IMR-90 (cell line): ENCODE results near the gene SDK1. TPM values are rescaled to one million over a fixed set of nuclear protein-coding genes. Genes with fewer than 3 reads are reported as not detected.

Experiments
- ATAC-seq: fragments of 200-7000 bp; cut with Tn5 transposase; 2 replicates; pipeline ENCODE4 v1.9.1; 2020; ENCODE audit warnings: low read depth, mild to moderate bottlenecking, moderate library complexity
- BruUV-seq: library from RNA; stranded (reverse); fragments of 400-500 nt; replicated peaks from 2 replicates; lab custom pipeline; 2021; lab: Mats Ljungman, UMichigan
- CTCF ChIA-PET: fragments of 300-600 bp; formaldehyde crosslinking; extraction: SDS; loops from one replicate; lab custom pipeline; 2021; ENCODE audit warnings: antibody characterized with exemption; lab: Yijun Ruan, JAX
- POLR2A ChIA-PET: fragments of 300-600 bp; sonication (Branson Sonifier 250); formaldehyde crosslinking; loops from one replicate; lab custom pipeline; 2022; ENCODE audit warnings: antibody characterized with exemption; ENCODE audit not compliant: unreplicated experiment; lab: Charles Lee
- DNase-seq: peaks from one replicate; pipeline ENCODE4 v3.0.0; 2013
- H2AFZ ChIP-seq: replicated peaks from 2 replicates; pipeline ENCODE3; 2013; ENCODE audit warnings: low read length, mild to moderate bottlenecking; ENCODE audit not compliant: poor library complexity
- H2AK5ac ChIP-seq: 2 replicates; pipeline ENCODE4 v1.6.1; 2013; ENCODE audit warnings: low read depth, low read length, inconsistent platforms
- H2AK9ac ChIP-seq: replicated peaks from 2 replicates; pipeline ENCODE3; 2013; ENCODE audit warnings: mild to moderate bottlenecking, low read depth, low read length, moderate library complexity; ENCODE audit not compliant: poor library complexity
- H2BK120ac ChIP-seq: 2 replicates; pipeline ENCODE4 v1.6.1; 2013; ENCODE audit warnings: low read depth, low read length, inconsistent platforms
- H2BK15ac ChIP-seq: 3 replicates; pipeline ENCODE4 v1.6.1; 2013; ENCODE audit warnings: low read depth, low read length, inconsistent platforms
- H2BK20ac ChIP-seq: 2 replicates; pipeline ENCODE4 v1.6.1; 2013; ENCODE audit warnings: low read depth, mild to moderate bottlenecking, inconsistent platforms, low read length, moderate library complexity
- H2BK5ac ChIP-seq: 2 replicates; pipeline ENCODE4 v1.6.1; 2013; ENCODE audit warnings: mild to moderate bottlenecking, low read depth, low read length, inconsistent platforms; ENCODE audit not compliant: poor library complexity, severe bottlenecking
- H3K14ac ChIP-seq: replicated peaks from 2 replicates; pipeline ENCODE4 v1.6.1; 2013; ENCODE audit warnings: low read depth, low read length, inconsistent platforms
- H3K18ac ChIP-seq: 2 replicates; pipeline ENCODE4 v1.6.1; 2013; ENCODE audit warnings: low read depth, low read length, control low read depth
- H3K23ac ChIP-seq: 2 replicates; pipeline ENCODE4 v1.6.1; 2013; ENCODE audit warnings: low read depth, low read length, inconsistent platforms
- H3K27ac ChIP-seq: 2 replicates; pipeline ENCODE4 v1.5.1; 2013; ENCODE audit warnings: mild to moderate bottlenecking, control low read depth, low read length; ENCODE audit not compliant: insufficient read depth
- H3K27me3 ChIP-seq: 2 replicates; pipeline ENCODE4 v1.6.1; 2013; ENCODE audit warnings: low read length; ENCODE audit not compliant: control insufficient read depth, insufficient read depth
- H3K36me3 ChIP-seq: 2 replicates; pipeline ENCODE4 v1.6.1; 2013; ENCODE audit warnings: low read length, mixed read lengths; ENCODE audit not compliant: control insufficient read depth, insufficient read depth
- H3K4ac ChIP-seq: 2 replicates; pipeline ENCODE4 v1.6.1; 2013; ENCODE audit warnings: low read depth, low read length, inconsistent platforms
- H3K4me1 ChIP-seq: 2 replicates; pipeline ENCODE4 v1.6.1; 2013; ENCODE audit warnings: low read length, mixed read lengths; ENCODE audit not compliant: control insufficient read depth, insufficient read depth
- H3K4me2 ChIP-seq: 2 replicates; pipeline ENCODE4 v1.6.1; 2013; ENCODE audit warnings: low read depth, mild to moderate bottlenecking, control low read depth, low read length, moderate library complexity
- H3K4me3 ChIP-seq: 2 replicates; pipeline ENCODE4 v1.5.1; 2013; ENCODE audit warnings: low read depth, mild to moderate bottlenecking, control low read depth, low read length, moderate library complexity; ENCODE audit not compliant: insufficient read depth
- H3K56ac ChIP-seq: 2 replicates; pipeline ENCODE4 v1.6.1; 2013; ENCODE audit warnings: low read length, inconsistent platforms; ENCODE audit not compliant: insufficient read depth; ENCODE audit errors: extremely low read depth
- H3K79me1 ChIP-seq, 2 experiments: 2 replicates each; pipeline ENCODE4 v1.6.1; 2013; ENCODE audit warnings: low read length in 2 of 2, inconsistent platforms in 1 of 2, low read depth in 1 of 2
- H3K9ac ChIP-seq: 2 replicates; pipeline ENCODE4 v1.6.1; 2013; ENCODE audit warnings: low read depth, low read length, control low read depth
- H3K9me1 ChIP-seq: 2 replicates; pipeline ENCODE4 v1.6.1; 2013; ENCODE audit warnings: low read length, inconsistent platforms; ENCODE audit not compliant: insufficient read depth
- H3K9me3 ChIP-seq: 2 replicates; pipeline ENCODE4 v1.6.1; 2013; ENCODE audit warnings: low read length; ENCODE audit not compliant: control insufficient read depth, insufficient read depth
- H4K20me1 ChIP-seq: 2 replicates; pipeline ENCODE4 v1.6.1; 2013; ENCODE audit warnings: low read length, inconsistent platforms; ENCODE audit not compliant: insufficient read depth
- H4K5ac ChIP-seq: 2 replicates; pipeline ENCODE4 v1.6.1; 2013; ENCODE audit warnings: mild to moderate bottlenecking, low read depth, low read length, control low read depth
- H4K8ac ChIP-seq, 2 experiments: 2 replicates each; pipeline ENCODE4 v1.6.1; 2013; ENCODE audit warnings: low read depth in 2 of 2, low read length in 2 of 2, control low read depth in 1 of 2, inconsistent platforms in 1 of 2
- H4K91ac ChIP-seq: 2 replicates; pipeline ENCODE4 v1.6.1; 2013; ENCODE audit warnings: low read depth, low read length, inconsistent platforms; ENCODE audit not compliant: insufficient read depth
- CEBPB ChIP-seq: IDR thresholded peaks from 2 replicates; pipeline ENCODE4 v1.6.1; 2012; ENCODE audit warnings: low read depth, low read length, improper control_type of control experiment
- ELK1 ChIP-seq: fragments of 150-350 bp; IDR thresholded peaks from 2 replicates; pipeline ENCODE4 v1.6.1; 2016; ENCODE audit warnings: low read depth, mild to moderate bottlenecking, low read length, moderate library complexity, borderline replicate concordance
- MAFK ChIP-seq: IDR thresholded peaks from 2 replicates; pipeline ENCODE4 v1.6.1; 2012; ENCODE audit warnings: low read depth, low read length, improper control_type of control experiment
- WGBS, 2 experiments: methylation state at CpG; one replicate each; pipeline versions ENCODE4 v1.1.5 to v1.1.7; 2013; ENCODE audit warnings: missing lambda C conversion rate in 2 of 2; ENCODE audit not compliant: insufficient read length in 1 of 2; ENCODE audit errors: extremely low coverage in 2 of 2; 5-methylcytosine and 5-hydroxymethylcytosine counted together
- dilution Hi-C: fragments of 300-500 bp; cut with HindIII; formaldehyde crosslinking; loops from one replicate; pipeline ENCODE4 v1.14.3; 2018; ENCODE audit warnings: low sequenced_read_pairs; ENCODE audit not compliant: unreplicated experiment
- in situ Hi-C: fragments of 300-500 bp; cut with MboI; formaldehyde crosslinking; loops from 3 replicates; pipeline ENCODE4 v1.14.3; 2019; ENCODE audit warnings: low sequenced_read_pairs, inconsistent platforms, mixed read lengths
- intact Hi-C: fragments of 100-400 bp; cut with micrococcal nuclease; formaldehyde crosslinking; loops from 2 replicates; pipeline ENCODE4 v1.10.0; 2022
- polyA plus RNA-seq, 3 experiments: library from polyadenylated mRNA; depleted of rRNA; stranded (reverse); fragments of >200 nt; gene quantifications; 2 replicates each; pipeline ENCODE4 v1.2.3, GENCODE V29; 2012; ENCODE audit warnings: low replicate concordance in 1 of 3
- total RNA-seq: library from RNA; depleted of rRNA; stranded (reverse); fragments of >200 nt; gene quantifications from 2 replicates; pipeline ENCODE4 v1.2.3, GENCODE V29; 2012

SDK1 gene
- total and polyA plus RNA-seq, 2 of the 4 experiments (the other 2 are of a cell fraction) = 1.5 to 1.6 TPM

GRCh38 chr7:3480197-3480596 lies 179.1 kb downstream of the SDK1 start:
- no peaks in the 10 kb centered on the region for H4K20me1 ChIP-seq
- no peak overlapping the region for H3K18ac ChIP-seq
- no peaks in the 10 kb centered on the region for H3K9me1 ChIP-seq
- ATAC-seq = no peak
- H3K79me1 ChIP-seq = no peaks in the 10 kb centered on the region
- no peak for DNase-seq
- H2BK5ac ChIP-seq = no peak overlapping the region
- in situ Hi-C loops (no loop called here), dilution Hi-C loops (no loop called here), intact Hi-C loops (loop anchor here (5.0 to 10.0 kb wide), 4 partner anchors 178 to 1155 kb away; partner anchors contain the start of gene SDK1)
- no peak overlapping the region for H4K5ac ChIP-seq
- no peak overlapping the region for H3K14ac ChIP-seq
- CTCF ChIA-PET = interaction anchor here (0.6 to 0.9 kb wide), 2 partner anchors 18 to 198 kb away, joined by 3 to 5 read pairs; no protein-coding TSS in a partner anchor
- H3K4ac ChIP-seq = no peak overlapping the region
- POLR2A ChIA-PET = no interaction called here
- H3K56ac ChIP-seq = no peak overlapping the region
- H2BK15ac ChIP-seq = no peak overlapping the region
- H3K4me2 ChIP-seq = no peak overlapping the region
- TF ChIP-seq ELK1 (no peak), CEBPB (no peak), MAFK (no peak)
- H2BK120ac ChIP-seq = no peak overlapping the region
- 96% methylated on average over 13 of the region's 15 CpGs; no CpG with 5 or more reads in 1 of the 2 experiments for WGBS, 2 experiments
- H2AK5ac ChIP-seq = no peak overlapping the region
- no peaks in the 10 kb centered on the region for H3K9me3 ChIP-seq
- no peaks in the 10 kb centered on the region for H3K27me3 ChIP-seq
- no peak overlapping the region for H3K27ac ChIP-seq
- H3K36me3 ChIP-seq = no peaks in the 10 kb centered on the region
- H4K8ac ChIP-seq = no peak overlapping the region
- BruUV-seq = no TSS peak
- H2BK20ac ChIP-seq = no peak overlapping the region
- 0 out of 2 replicates have a peak, but pooled peaks cover 2% of the 10 kb centered on the region for H3K4me1 ChIP-seq
- H3K23ac ChIP-seq = no peak overlapping the region
- no peak overlapping the region for H3K4me3 ChIP-seq
- no peak overlapping the region for H4K91ac ChIP-seq
- no peak overlapping the region for H2AK9ac ChIP-seq
- no peak overlapping the region for H3K9ac ChIP-seq
- no peak overlapping the region for H2AFZ ChIP-seq
